DOHH2 (cell line): ENCODE data around the gene PROM2.

Source experiments
- EZH2phosphoT487 ChIP-seq: fragments of 200-600 bp; sonication (generic); IDR thresholded peaks from 2 replicates; pipeline ENCODE4 v1.6.1; 2017; ENCODE audit warnings: borderline replicate concordance, mild to moderate bottlenecking, antibody characterized with exemption, low read length, moderate library complexity, mixed read lengths
- TF ChIP-seq, protein P1 (sequence below): fragments of 200-600 bp; sonication (generic); IDR thresholded peaks from one replicate; pipeline ENCODE4 v1.5.1; 2014; ENCODE audit warnings: antibody characterized with exemption, mild to moderate bottlenecking, low read depth, low read length; ENCODE audit not compliant: poor library complexity, severe bottlenecking

GRCh38 chr2:95316466-95317122 lies 42.3 kb downstream of the PROM2 start:
- TF ChIP-seq, protein P1, sequence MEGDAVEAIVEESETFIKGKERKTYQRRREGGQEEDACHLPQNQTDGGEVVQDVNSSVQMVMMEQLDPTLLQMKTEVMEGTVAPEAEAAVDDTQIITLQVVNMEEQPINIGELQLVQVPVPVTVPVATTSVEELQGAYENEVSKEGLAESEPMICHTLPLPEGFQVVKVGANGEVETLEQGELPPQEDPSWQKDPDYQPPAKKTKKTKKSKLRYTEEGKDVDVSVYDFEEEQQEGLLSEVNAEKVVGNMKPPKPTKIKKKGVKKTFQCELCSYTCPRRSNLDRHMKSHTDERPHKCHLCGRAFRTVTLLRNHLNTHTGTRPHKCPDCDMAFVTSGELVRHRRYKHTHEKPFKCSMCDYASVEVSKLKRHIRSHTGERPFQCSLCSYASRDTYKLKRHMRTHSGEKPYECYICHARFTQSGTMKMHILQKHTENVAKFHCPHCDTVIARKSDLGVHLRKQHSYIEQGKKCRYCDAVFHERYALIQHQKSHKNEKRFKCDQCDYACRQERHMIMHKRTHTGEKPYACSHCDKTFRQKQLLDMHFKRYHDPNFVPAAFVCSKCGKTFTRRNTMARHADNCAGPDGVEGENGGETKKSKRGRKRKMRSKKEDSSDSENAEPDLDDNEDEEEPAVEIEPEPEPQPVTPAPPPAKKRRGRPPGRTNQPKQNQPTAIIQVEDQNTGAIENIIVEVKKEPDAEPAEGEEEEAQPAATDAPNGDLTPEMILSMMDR, result no peak
- TF ChIP-seq EZH2phosphoT487, result no peak
